Uterus (tissue), 4 donors: ENCODE results near the gene CEP63. TPM values are rescaled to one million over a fixed set of nuclear protein-coding genes. Genes with fewer than 3 reads are reported as not detected.
"Not testable (repeated sequence)": the region's sequence is repeated elsewhere in the genome, so short reads cannot be mapped to it uniquely, and the experiment has no call there.

Experiments used
- DNase-seq, 2 donors: peaks; one replicate each; pipeline ENCODE4 v3.0.0-alpha.2; 2019 to 2020
- H3K27ac ChIP-seq, 2 donors: fragments of 200-600 bp; sonication (generic); 1 replicate in 1 of 2; 2 replicates in 1 of 2; pipeline ENCODE4 v1.5.1; 2016 to 2018
- H3K27me3 ChIP-seq, 2 donors: fragments of 200-600 bp; sonication (generic); one replicate each; pipeline ENCODE4 v1.5.1; 2018 to 2019; ENCODE audit warnings: control low read depth in 1 of 2
- H3K36me3 ChIP-seq, 2 donors: fragments of 200-600 bp; sonication (generic); one replicate each; pipeline ENCODE4 v1.5.1; 2019; ENCODE audit warnings: control low read depth in 1 of 2
- H3K4me1 ChIP-seq, 2 donors: fragments of 200-600 bp; sonication (generic); one replicate each; pipeline ENCODE4 v1.5.1; 2018 to 2019; ENCODE audit warnings: control low read depth in 1 of 2
- H3K4me3 ChIP-seq, 2 donors: fragments of 200-600 bp; sonication (generic); 1 replicate in 1 of 2; 2 replicates in 1 of 2; pipeline ENCODE4 v1.5.1; 2018 to 2019; ENCODE audit warnings: mild to moderate bottlenecking in 1 of 2
- H3K9me3 ChIP-seq, 2 donors: fragments of 200-600 bp; sonication (generic); one replicate each; pipeline ENCODE4 v1.5.1; 2019; ENCODE audit warnings: control low read depth in 1 of 2
- CTCF ChIP-seq, 4 experiments: fragments of 200-600 bp in 2 of 4; fragments of 450-650 bp in 2 of 4; sonication (generic) in 2 of 4; IDR thresholded peaks; one replicate each; pipeline ENCODE4 v1.5.1; 2016 to 2019; ENCODE audit warnings: antibody characterized with exemption in 4 of 4, mild to moderate bottlenecking in 2 of 4, moderate library complexity in 1 of 4
- POLR2A ChIP-seq, 2 donors: fragments of 450-650 bp; IDR thresholded peaks; one replicate each; pipeline ENCODE4 v1.6.1; 2016; ENCODE audit warnings: antibody characterized with exemption in 2 of 2, mild to moderate bottlenecking in 1 of 2, moderate library complexity in 1 of 2
- intact Hi-C: fragments of 100-400 bp; cut with DNase I; formaldehyde crosslinking; loops from one replicate; pipeline ENCODE4 v1.15.1; 2023; ENCODE audit warnings: low total_unique reads
- total RNA-seq, 4 donors: library from RNA; depleted of rRNA in 3 of 4; stranded (reverse); fragments of >200 nt in 3 of 4; gene quantifications; one replicate each; pipeline versions ENCODE4 v1.1.0 to v1.2.4, GENCODE V29; 2014 to 2023
- donor health status: DM: yes; HTN: yes; CAD: no.

The CEP63 gene
- total RNA-seq, 4 donors from 2014 or later, result 5.9 to 25.5 (median 16.5) TPM

- DNase-seq, result no peak
- H3K4me1 ChIP-seq, result no peaks in the 10 kb centered on the region
- H3K27ac ChIP-seq, result no peak overlapping the region
- H3K9me3 ChIP-seq, result no peaks in the 10 kb centered on the region
- intact Hi-C loops, result no loop called here
- no peaks in the 10 kb centered on the region for H3K36me3 ChIP-seq
- no peaks in the 10 kb centered on the region for H3K27me3 ChIP-seq
- no peak overlapping the region for H3K4me3 ChIP-seq
- TF ChIP-seq CTCF (IDR thresholded peaks at IDR 0.05) (no peak), POLR2A (IDR thresholded peaks at IDR 0.05) (no peak)
Observed at GRCh38 chr3:134535186-134535970, 49.5 kb downstream of the CEP63 start.

- Histone ChIP-seq H3K4me1 (no peaks in the 10 kb centered on the region), H3K4me3 (no peak overlapping the region), H3K27me3 (no peaks in the 10 kb centered on the region), H3K9me3 (no peaks in the 10 kb centered on the region), H3K27ac (no peak overlapping the region), H3K36me3 (no peaks in the 10 kb centered on the region)
- no peak for TF ChIP-seq CTCF (IDR thresholded peaks at IDR 0.05)
- TF ChIP-seq POLR2A (IDR thresholded peaks at IDR 0.05), result no peak
- DNase-seq, result no peak
- intact Hi-C loops, result no loop called here
Observed at GRCh38 chr3:134536781-134537180, 50.9 kb downstream of the CEP63 start.

GRCh38 chr3:134542287-134542958, 56.6 kb downstream of the CEP63 start:
- no peaks in the 10 kb centered on the region for H3K36me3 ChIP-seq
- no peak overlapping the region for H3K4me3 ChIP-seq
- no peak for DNase-seq
- H3K27me3 ChIP-seq, result no peaks in the 10 kb centered on the region
- no peaks in the 10 kb centered on the region for H3K9me3 ChIP-seq
- H3K4me1 ChIP-seq, result no peaks in the 10 kb centered on the region
- TF ChIP-seq POLR2A (IDR thresholded peaks at IDR 0.05) (no peak), CTCF (IDR thresholded peaks at IDR 0.05) (no peak)
- intact Hi-C loops, result no loop called here
- H3K27ac ChIP-seq, result no peak overlapping the region

GRCh38 chr3:134543113-134543512, 57.3 kb downstream of the CEP63 start:
- H3K4me1 ChIP-seq, result no peaks in the 10 kb centered on the region
- H3K27me3 ChIP-seq, result no peaks in the 10 kb centered on the region
- TF ChIP-seq POLR2A (IDR thresholded peaks at IDR 0.05) (no peak), CTCF (IDR thresholded peaks at IDR 0.05) (no peak)
- no peak for DNase-seq
- no peak overlapping the region for H3K27ac ChIP-seq
- no peaks in the 10 kb centered on the region for H3K9me3 ChIP-seq
- intact Hi-C loops, result no loop called here
- no peaks in the 10 kb centered on the region for H3K36me3 ChIP-seq
- H3K4me3 ChIP-seq, result no peak overlapping the region

- H3K27me3 ChIP-seq, result no peaks in the 10 kb centered on the region
- no peak overlapping the region for H3K27ac ChIP-seq
- DNase-seq, result no peak
- H3K4me1 ChIP-seq, result no peaks in the 10 kb centered on the region
- intact Hi-C loops, result no loop called here
- H3K36me3 ChIP-seq, result no peaks in the 10 kb centered on the region
- no peaks in the 10 kb centered on the region for H3K9me3 ChIP-seq
- H3K4me3 ChIP-seq, result no peak overlapping the region
- TF ChIP-seq POLR2A (IDR thresholded peaks at IDR 0.05) (no peak), CTCF (IDR thresholded peaks at IDR 0.05) (no peak)
Observed at GRCh38 chr3:134544316-134544715, 58.5 kb downstream of the CEP63 start.

- DNase-seq, H3K27me3 ChIP-seq, H3K4me1 ChIP-seq, intact Hi-C loops, H3K27ac ChIP-seq, H3K36me3 ChIP-seq, H3K9me3 ChIP-seq, H3K4me3 ChIP-seq: not testable (repeated sequence)
Observed at GRCh38 chr3:134544783-134545182, 58.9 kb downstream of the CEP63 start.
